HCT116 (cell line): ENCODE measurements around the gene PDE2A. TPM values are rescaled to one million over a fixed set of nuclear protein-coding genes. Genes with fewer than 3 reads are reported as not detected.

Experiments used
- ATAC-seq: fragments of 200-7000 bp; cut with Tn5 transposase; 2 replicates; pipeline ENCODE4 v1.9.1; 2020; ENCODE audit warnings: mild to moderate bottlenecking, moderate library complexity
- BruUV-seq: library from RNA; stranded (reverse); fragments of 400-500 nt; replicated peaks from 2 replicates; lab custom pipeline; 2021; lab: Mats Ljungman, UMichigan
- CTCF ChIA-PET: fragments of 300-600 bp; sonication (Branson Sonifier 250); formaldehyde crosslinking; loops from one replicate; lab custom pipeline; 2021; ENCODE audit warnings: antibody characterized with exemption; lab: Charles Lee
- POLR2A ChIA-PET: fragments of 300-600, 350-600 bp; sonication (Branson Sonifier 250); formaldehyde crosslinking; loops from one replicate; lab custom pipeline; 2021; ENCODE audit warnings: antibody characterized with exemption; lab: Charles Lee
- RAD21 ChIA-PET, 2 experiments: fragments of 300-600 bp; sonication (Branson Sonifier 250); formaldehyde crosslinking; loops; one replicate each; lab custom pipeline; 2023; ENCODE audit warnings: low total read pairs in 2 of 2; ENCODE audit not compliant: uncharacterized antibody in 2 of 2, unreplicated experiment in 2 of 2, low non-redundant PET in 1 of 2; lab: Charles Lee
- DNase-seq: peaks from one replicate; pipeline ENCODE4 v3.0.0-alpha.2; 2010; ENCODE audit warnings: low read depth, low spot score
- H2AFZ ChIP-seq: fragments of 200-600 bp; shearing (Covaris generic), sonication (generic); 2 replicates; pipeline ENCODE4 v1.6.1; 2017; ENCODE audit warnings: low read depth, mixed run types, mixed read lengths, antibody characterized with exemption, low read length; ENCODE audit not compliant: poor library complexity, severe bottlenecking
- H3K27ac ChIP-seq: 2 replicates; pipeline ENCODE4 v1.5.1; 2012; ENCODE audit warnings: low read depth, low read length
- H3K27me3 ChIP-seq: fragments of 200-600 bp; sonication (generic); 2 replicates; pipeline ENCODE4 v1.6.1; 2016; ENCODE audit warnings: mixed run types, low read length, mixed read lengths; ENCODE audit not compliant: insufficient read depth
- H3K36me3 ChIP-seq, 2 experiments: fragments of 200-500 bp in 1 of 2; fragments of 200-600 bp in 1 of 2; sonication (Bioruptor generic) in 1 of 2; sonication (generic) in 1 of 2; 2 replicates each; pipeline versions ENCODE4 v1.5.1 to v1.6.1; 2014 to 2016; ENCODE audit warnings: low read length in 2 of 2, inconsistent platforms in 1 of 2, mixed read lengths in 1 of 2, mixed run types in 1 of 2; ENCODE audit not compliant: insufficient read depth in 2 of 2, control insufficient read depth in 1 of 2
- H3K4me1 ChIP-seq, 2 experiments: fragments of 200-600 bp in 1 of 2; sonication (generic) in 1 of 2; 2 replicates each; pipeline versions ENCODE4 v1.5.1 to v1.6.1; 2012 to 2017; ENCODE audit warnings: low read length in 2 of 2, inconsistent platforms in 1 of 2, mild to moderate bottlenecking in 1 of 2, mixed read lengths in 1 of 2, mixed run types in 1 of 2, moderate library complexity in 1 of 2; ENCODE audit not compliant: insufficient read depth in 2 of 2, control insufficient read depth in 1 of 2
- H3K4me2 ChIP-seq: fragments of 200-600 bp; sonication (generic); 2 replicates; pipeline ENCODE4 v1.6.1; 2017; ENCODE audit warnings: mixed run types, low read length, mixed read lengths
- H3K4me3 ChIP-seq, 2 experiments: fragments of 200-600 bp in 1 of 2; sonication (generic) in 1 of 2; replicated peaks in 1 of 2; 2 replicates each; pipeline ENCODE4 v1.5.1; 2011 to 2016; ENCODE audit warnings: low read length in 2 of 2, control low read depth in 1 of 2, low read depth in 1 of 2, mild to moderate bottlenecking in 1 of 2, mixed read lengths in 1 of 2, mixed run types in 1 of 2
- H3K79me2 ChIP-seq: fragments of 200-600 bp; sonication (generic); 2 replicates; pipeline ENCODE4 v1.6.1; 2017; ENCODE audit warnings: mild to moderate bottlenecking, mixed run types, low read length, moderate library complexity, mixed read lengths; ENCODE audit not compliant: insufficient read depth
- H3K9ac ChIP-seq: fragments of 200-600 bp; sonication (generic); 2 replicates; pipeline ENCODE4 v1.6.1; 2016; ENCODE audit warnings: low read length, mixed read lengths
- H3K9me2 ChIP-seq: fragments of 200-600 bp; sonication (generic), shearing (Covaris generic); 2 replicates; pipeline ENCODE4 v1.6.1; 2017; ENCODE audit warnings: mixed run types, mild to moderate bottlenecking, moderate library complexity; ENCODE audit not compliant: insufficient read depth
- H3K9me3 ChIP-seq, 2 experiments: fragments of 200-500 bp in 1 of 2; fragments of 200-600 bp in 1 of 2; sonication (Bioruptor generic) in 1 of 2; sonication (generic) in 1 of 2; 2 replicates each; pipeline ENCODE4 v1.6.1; 2014 to 2017; ENCODE audit warnings: low read length in 2 of 2, mixed read lengths in 2 of 2, inconsistent platforms in 1 of 2, low read depth in 1 of 2, mild to moderate bottlenecking in 1 of 2, mixed run types in 1 of 2, moderate library complexity in 1 of 2; ENCODE audit not compliant: control insufficient read depth in 1 of 2, insufficient read depth in 1 of 2
- H4K20me1 ChIP-seq: fragments of 200-600 bp; sonication (generic), shearing (Covaris generic); 2 replicates; pipeline ENCODE4 v1.6.1; 2017; ENCODE audit warnings: mixed run types, mild to moderate bottlenecking, moderate library complexity; ENCODE audit not compliant: insufficient read depth
- CEBPB ChIP-seq: IDR thresholded peaks from 2 replicates; pipeline ENCODE4 v1.6.1; 2012; ENCODE audit warnings: low read depth
- CTCF ChIP-seq, 3 experiments: fragments of 200-600 bp in 1 of 3; sonication (generic) in 1 of 3; IDR thresholded peaks in 2 of 3; conservative IDR thresholded peaks in 1 of 3; 2 replicates each; pipeline ENCODE4 v1.5.1; 2012 to 2017; ENCODE audit warnings: low read depth in 2 of 3, low read length in 2 of 3, antibody characterized with exemption in 1 of 3, borderline replicate concordance in 1 of 3, control low read depth in 1 of 3, mild to moderate bottlenecking in 1 of 3, mixed read lengths in 1 of 3, mixed run types in 1 of 3, moderate library complexity in 1 of 3; ENCODE audit not compliant: insufficient read depth in 1 of 3
- EGR1 ChIP-seq: IDR thresholded peaks from 2 replicates; pipeline ENCODE4 v1.6.1; 2012; ENCODE audit warnings: low read depth
- ELF1 ChIP-seq: IDR thresholded peaks from 2 replicates; pipeline ENCODE4 v1.6.1; 2012; ENCODE audit warnings: low read depth, borderline replicate concordance
- EZH2phosphoT487 ChIP-seq: fragments of 200-600 bp; IDR thresholded peaks from 2 replicates; pipeline ENCODE4 v1.6.1; 2018; ENCODE audit warnings: antibody characterized with exemption, borderline replicate concordance
- FOSL1 ChIP-seq: IDR thresholded peaks from 2 replicates; pipeline ENCODE4 v1.6.1; 2012; ENCODE audit warnings: low read depth
- JUND ChIP-seq: IDR thresholded peaks from 2 replicates; pipeline ENCODE4 v1.6.1; 2012
- RAD21 ChIP-seq: IDR thresholded peaks from 2 replicates; pipeline ENCODE4 v1.6.1; 2012; ENCODE audit warnings: low read depth, mild to moderate bottlenecking
- SP1 ChIP-seq: IDR thresholded peaks from 2 replicates; pipeline ENCODE4 v1.6.1; 2012; ENCODE audit warnings: low read depth
- SRF ChIP-seq: IDR thresholded peaks from 2 replicates; pipeline ENCODE4 v1.6.1; 2012; ENCODE audit warnings: low read depth
- YY1 ChIP-seq: IDR thresholded peaks from 2 replicates; pipeline ENCODE4 v1.6.1; 2011; ENCODE audit warnings: low read length, low read depth, moderate library complexity, mild to moderate bottlenecking; ENCODE audit not compliant: insufficient replicate concordance; ENCODE audit errors: extremely low read depth
- intact Hi-C: fragments of 100-400 bp; cut with micrococcal nuclease; formaldehyde crosslinking; loops from 2 replicates; pipeline ENCODE4 v1.10.0; 2022
- total RNA-seq: library from RNA; stranded (reverse); gene quantifications from one replicate; pipeline ENCODE4 v1.2.1, GENCODE V29; 2021; ENCODE audit not compliant: unreplicated experiment
- TF ChIP-seq, protein P1 (sequence below): IDR thresholded peaks from 2 replicates; pipeline ENCODE4 v1.6.1; 2012
- TF ChIP-seq, protein P2 (sequence below): IDR thresholded peaks from 2 replicates; pipeline ENCODE4 v1.6.1; 2012

Gene PDE2A
- total RNA-seq, 1 experiment from 2014 or later = 7.6 TPM

DNA sequence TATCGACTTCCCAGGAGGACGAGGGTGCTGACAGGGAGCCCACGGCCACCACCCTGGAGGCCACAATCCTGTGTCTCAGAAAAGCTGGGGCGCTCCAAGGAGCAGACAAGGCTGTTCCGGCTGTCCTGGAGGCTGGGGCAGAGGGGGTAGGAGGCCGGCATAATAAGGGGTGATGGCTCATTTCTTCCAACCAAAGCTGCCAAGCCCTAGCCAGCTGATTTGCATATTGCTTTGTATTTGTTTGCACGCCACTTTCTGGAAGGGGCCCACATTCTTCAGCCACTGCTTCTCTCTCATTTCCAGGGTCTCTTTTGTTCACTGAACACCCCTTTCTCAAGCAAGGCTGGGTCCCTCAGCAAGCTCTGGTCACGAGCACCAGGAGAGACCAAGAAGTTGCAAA is 4.7 kb downstream of the PDE2A start:
- H3K4me3 ChIP-seq = no peak overlapping the region
- H3K79me2 ChIP-seq = no peaks in the 10 kb centered on the region
- ATAC-seq = no peak
- ChIA-PET CTCF (no interaction called here), POLR2A (no interaction called here), RAD21 (no interaction called here)
- peaks cover 19% of the 10 kb centered on the region for H3K27me3 ChIP-seq
- H3K36me3 ChIP-seq = no peaks in the 10 kb centered on the region
- H3K27ac ChIP-seq = no peak overlapping the region
- no peak overlapping the region for H3K4me2 ChIP-seq
- H4K20me1 ChIP-seq = no peaks in the 10 kb centered on the region
- no TSS peak for BruUV-seq
- H2AFZ ChIP-seq = no peak overlapping the region
- no peak overlapping the region for H3K9ac ChIP-seq
- DNase-seq = no peak
- peaks cover 9 to 15% of the 10 kb centered on the region in 2 experiments; a peak in 2 of 4 replicates for H3K9me3 ChIP-seq
- TF ChIP-seq CTCF (IDR thresholded peaks at IDR 0.05 in 2 of 3, conservative IDR thresholded peaks at IDR 0.05 in 1 of 3; ENCODE audit: borderline replicate concordance in 1 of 3, insufficient read depth in 1 of 3, low read depth in 2 of 3, low read length in 2 of 3) (no peak), SP1 (no peak), RAD21 (no peak), EGR1 (no peak), CEBPB (no peak), FOSL1 (no peak), JUND (no peak), YY1 (no peak), SRF (no peak), ELF1 (no peak), EZH2phosphoT487 (no peak)
- TF ChIP-seq, protein P1, sequence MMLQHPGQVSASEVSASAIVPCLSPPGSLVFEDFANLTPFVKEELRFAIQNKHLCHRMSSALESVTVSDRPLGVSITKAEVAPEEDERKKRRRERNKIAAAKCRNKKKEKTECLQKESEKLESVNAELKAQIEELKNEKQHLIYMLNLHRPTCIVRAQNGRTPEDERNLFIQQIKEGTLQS = no peak
- TF ChIP-seq, protein P2, sequence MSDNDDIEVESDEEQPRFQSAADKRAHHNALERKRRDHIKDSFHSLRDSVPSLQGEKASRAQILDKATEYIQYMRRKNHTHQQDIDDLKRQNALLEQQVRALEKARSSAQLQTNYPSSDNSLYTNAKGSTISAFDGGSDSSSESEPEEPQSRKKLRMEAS = no peak
- intact Hi-C loops = no loop called here
- H3K9me2 ChIP-seq = no peaks in the 10 kb centered on the region
- no peaks in the 10 kb centered on the region for H3K4me1 ChIP-seq
